ENCODE results near the gene FNDC4.
"Not testable (repeated sequence)": the region's sequence is repeated elsewhere in the genome, so short reads cannot be mapped to it uniquely, and the experiment has no call there.

FNDC4 gene

GRCh38 chr2:27494944-27495554, at the start of gene FNDC4:
FNDC4 (minus strand) TSS chr2:27495200; CDS start chr2:27494679, 521 bp downstream.
- DNase-seq: peak; percentile 13

- DNase-seq: no peak
These were observed 49.3 kb upstream of the FNDC4 start for GRCh38 chr2:27544143-27544821.

- not testable (repeated sequence) for DNase-seq
These were observed 44.6 kb upstream of the FNDC4 start for GRCh38 chr2:27539649-27540048.

GRCh38 chr2:27538839-27539450, 43.9 kb upstream of the FNDC4 start:
- not testable (repeated sequence) for DNase-seq

- DNase-seq: no peak
These were observed 42.3 kb upstream of the FNDC4 start for GRCh38 chr2:27537287-27537686.

GRCh38 chr2:27531983-27532382, 37.0 kb upstream of the FNDC4 start:
- DNase-seq: no peak

- DNase-seq: no peak
These were observed 32.2 kb upstream of the FNDC4 start for GRCh38 chr2:27527182-27527581.

GRCh38 chr2:27522400-27522945, 27.5 kb upstream of the FNDC4 start:
- no peak for DNase-seq

GRCh38 chr2:27520316-27520715, 25.3 kb upstream of the FNDC4 start:
- no peak for DNase-seq

- DNase-seq: no peak
These were observed 23.7 kb upstream of the FNDC4 start for GRCh38 chr2:27518782-27519113.

- DNase-seq: no peak
These were observed 23.2 kb upstream of the FNDC4 start for GRCh38 chr2:27518113-27518781.

- peak; percentile 1 for DNase-seq
These were observed 14.3 kb upstream of the FNDC4 start for GRCh38 chr2:27509326-27509725.

GRCh38 chr2:27507293-27507692, 12.3 kb upstream of the FNDC4 start:
- DNase-seq: no peak

GRCh38 chr2:27506587-27506986, 11.6 kb upstream of the FNDC4 start:
- DNase-seq: no peak

GRCh38 chr2:27502142-27502541, 7.1 kb upstream of the FNDC4 start:
- no peak for DNase-seq

GRCh38 chr2:27501042-27501441, 6.0 kb upstream of the FNDC4 start:
- no peak for DNase-seq

GRCh38 chr2:27498975-27499374, 4.0 kb upstream of the FNDC4 start:
- DNase-seq: no peak

- DNase-seq: no peak
These were observed 2.3 kb upstream of the FNDC4 start for GRCh38 chr2:27497288-27497627.

- DNase-seq: no peak
These were observed 1.6 kb upstream of the FNDC4 start, which contains the start of gene GCKR for GRCh38 chr2:27496357-27497287. GCKR (plus strand) TSS chr2:27496839; CDS start chr2:27496905, 66 bp downstream.

GRCh38 chr2:27495840-27496356, 898 bp upstream of the FNDC4 start:
- no peak for DNase-seq

- DNase-seq: no peak
These were observed 586 bp downstream of the FNDC4 start for GRCh38 chr2:27494284-27494943.

GRCh38 chr2:27493948-27494283, 1.1 kb downstream of the FNDC4 start:
- no peak for DNase-seq
